HUES64 (cell line): Measurements from ENCODE around the gene KHNYN. TPM values are rescaled to one million over a fixed set of nuclear protein-coding genes. Genes with fewer than 3 reads are reported as not detected.
"Not testable (repeated sequence)": the region's sequence is repeated elsewhere in the genome, so short reads cannot be mapped to it uniquely, and the experiment has no call there.

Experiments used
- H3K27ac ChIP-seq: 2 replicates; pipeline ENCODE4 v1.7.0; 2013; ENCODE audit warnings: low read depth, low read length, inconsistent platforms
- H3K27me3 ChIP-seq: 2 replicates; pipeline ENCODE4 v1.6.1; 2013; ENCODE audit warnings: mild to moderate bottlenecking, low read length; ENCODE audit not compliant: insufficient read depth
- H3K36me3 ChIP-seq: 2 replicates; pipeline ENCODE4 v1.6.1; 2013; ENCODE audit warnings: mild to moderate bottlenecking, low read length; ENCODE audit not compliant: insufficient read depth
- H3K4me1 ChIP-seq: 2 replicates; pipeline ENCODE4 v1.6.1; 2013; ENCODE audit warnings: mild to moderate bottlenecking, low read length, moderate library complexity; ENCODE audit not compliant: insufficient read depth
- H3K4me3 ChIP-seq: 2 replicates; pipeline ENCODE4 v1.5.1; 2013; ENCODE audit warnings: mild to moderate bottlenecking, low read length, moderate library complexity
- H3K9ac ChIP-seq: 2 replicates; pipeline ENCODE4 v1.6.1; 2013; ENCODE audit warnings: mild to moderate bottlenecking, low read depth, low read length
- H3K9me3 ChIP-seq: 2 replicates; pipeline ENCODE4 v1.6.1; 2013; ENCODE audit warnings: low read depth, low read length; ENCODE audit not compliant: insufficient read depth
- WGBS: fragments of 150-250, 120-280 bp; methylation state at CpG from one replicate; pipeline ENCODE4 v1.1.7; 2013; ENCODE audit warnings: missing lambda C conversion rate; 5-methylcytosine and 5-hydroxymethylcytosine counted together
- polyA plus RNA-seq, 2 experiments: library from polyadenylated mRNA; stranded (reverse); fragments of 50-300 nt; gene quantifications; one replicate each; pipeline ENCODE4 v1.2.3, GENCODE V29; 2013

Gene KHNYN
- polyA plus RNA-seq (2013, experiment 1 of 2), result 11.2 TPM
- polyA plus RNA-seq (2013, experiment 2 of 2), result 15.0 TPM

DNA sequence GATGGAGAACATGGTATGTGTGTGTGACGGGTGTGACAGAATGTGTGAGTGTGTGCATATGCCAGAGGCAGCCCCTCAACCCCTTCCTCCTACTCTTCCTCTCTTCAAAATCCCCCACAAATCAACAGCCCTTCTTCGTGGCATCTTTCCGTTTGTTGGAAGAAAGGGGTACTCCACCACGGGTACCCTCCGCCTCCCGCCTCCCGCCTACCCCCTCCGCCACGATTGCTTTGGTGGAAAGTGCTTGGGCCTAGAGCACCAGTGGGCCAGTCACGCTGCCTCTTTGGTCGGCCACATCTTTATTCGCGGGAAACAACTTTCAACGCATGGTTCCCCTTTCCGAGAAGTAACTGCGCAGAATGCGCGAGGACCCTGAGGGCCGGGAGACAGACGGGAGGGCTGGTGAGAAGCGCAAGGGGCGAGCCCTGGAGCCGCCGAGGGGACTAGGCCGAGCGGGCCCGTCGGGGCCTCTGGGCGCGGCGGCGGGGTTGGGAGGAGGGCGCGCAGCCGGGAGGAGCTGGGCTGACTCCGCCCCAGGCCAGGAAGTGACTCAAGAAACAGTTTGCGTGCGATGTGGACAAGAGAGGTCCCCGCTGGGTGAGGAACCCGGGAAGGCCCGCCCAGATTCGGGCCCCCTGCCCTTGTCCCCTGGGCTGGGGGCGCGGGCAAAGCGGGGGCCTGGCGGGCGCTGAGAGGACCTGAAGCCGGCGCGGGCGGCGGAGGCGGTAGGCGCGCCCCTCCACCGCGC lies at the start of gene KHNYN, which contains the start of gene CBLN3:
TSS of gene KHNYN (plus strand) at position 560 of the 748 bp plus-strand sequence. CDS start 777 bp downstream, outside the sequence.
TSS of gene CBLN3 (minus strand) at position 274 of the 748 bp plus-strand sequence. CDS start 614 bp downstream, outside the sequence.
- Histone ChIP-seq H3K27me3 (peaks cover 11% of the 10 kb centered on the region), H3K4me1 (peaks cover 10% of the 10 kb centered on the region; the same call in 1 of the 2 replicates), H3K36me3 (peaks cover 17% of the 10 kb centered on the region), H3K9me3 (no peaks in the 10 kb centered on the region), H3K27ac (peak within 1 kb of the TSS; percentile 86; the same call in 1 of the 2 replicates), H3K4me3 (peak within 1 kb of the TSS; percentile 78), H3K9ac (peak within 1 kb of the TSS; percentile 84)
- WGBS, result 7% methylated on average over 56 of the region's 57 CpGs

DNA sequence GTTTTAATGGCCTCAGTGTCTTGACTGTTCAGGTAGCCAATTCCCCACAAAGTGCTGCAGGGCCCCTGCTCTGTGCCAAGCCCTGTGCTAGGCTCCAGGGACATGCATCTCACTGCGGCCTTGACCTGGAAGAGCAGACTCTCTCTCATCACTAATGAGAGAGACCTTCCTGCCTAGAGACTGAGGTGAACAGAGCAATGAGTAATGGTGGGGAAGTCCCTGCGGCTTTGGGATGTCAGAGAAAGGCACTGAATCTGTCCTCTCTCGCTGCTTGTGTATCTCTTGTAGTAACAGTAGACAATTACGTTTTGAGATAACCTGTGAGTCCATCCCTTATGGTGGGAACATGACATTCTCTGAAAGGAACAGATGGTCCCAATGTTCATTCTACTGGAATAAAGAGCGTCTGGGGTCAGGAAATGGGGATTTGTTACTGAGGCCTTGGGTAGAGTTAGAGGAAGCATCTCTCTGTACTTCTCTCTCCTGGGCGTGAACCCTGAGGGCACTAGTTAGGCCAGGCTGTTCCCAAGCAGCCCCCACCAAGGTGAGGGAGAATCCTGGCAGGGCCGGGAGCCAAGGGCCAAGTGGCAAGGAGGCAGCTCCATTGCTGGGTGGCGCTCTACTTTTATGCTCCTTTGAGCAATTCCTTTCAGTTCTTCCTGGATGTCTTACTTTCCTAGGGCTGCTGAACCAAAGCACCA lies 48.2 kb upstream of the KHNYN start:
- H3K9ac ChIP-seq, result no peak overlapping the region
- H3K27ac ChIP-seq, result no peak overlapping the region
- no peaks in the 10 kb centered on the region for H3K27me3 ChIP-seq
- H3K36me3 ChIP-seq, result no peaks in the 10 kb centered on the region
- WGBS, result 92% methylated on average over 8 of the region's 8 CpGs
- no peak overlapping the region for H3K4me3 ChIP-seq
- no peaks in the 10 kb centered on the region for H3K9me3 ChIP-seq
- peaks cover 10% of the 10 kb centered on the region for H3K4me1 ChIP-seq

DNA sequence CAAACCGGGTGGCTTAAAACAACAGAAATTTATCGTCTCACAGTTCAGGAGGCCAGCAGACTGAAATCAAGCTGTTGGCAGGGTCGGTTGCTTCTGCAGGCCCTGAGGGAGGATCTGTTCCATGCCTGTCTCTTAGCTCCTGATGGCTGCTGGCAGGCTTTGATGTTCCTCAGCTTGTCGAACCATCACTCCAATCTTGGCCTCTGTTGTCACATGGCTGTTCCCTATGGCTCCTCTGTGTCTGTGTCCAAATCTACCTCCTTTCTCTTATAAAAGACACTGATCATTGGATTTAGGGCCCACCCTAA lies 47.7 kb upstream of the KHNYN start:
- no peak overlapping the region for H3K4me3 ChIP-seq
- H3K9ac ChIP-seq, result no peak overlapping the region
- H3K9me3 ChIP-seq, result no peaks in the 10 kb centered on the region
- no peaks in the 10 kb centered on the region for H3K36me3 ChIP-seq
- 88% methylated on average over 4 of the region's 4 CpGs for WGBS
- H3K27me3 ChIP-seq, result no peaks in the 10 kb centered on the region
- peaks cover 5% of the 10 kb centered on the region for H3K4me1 ChIP-seq
- no peak overlapping the region for H3K27ac ChIP-seq

DNA sequence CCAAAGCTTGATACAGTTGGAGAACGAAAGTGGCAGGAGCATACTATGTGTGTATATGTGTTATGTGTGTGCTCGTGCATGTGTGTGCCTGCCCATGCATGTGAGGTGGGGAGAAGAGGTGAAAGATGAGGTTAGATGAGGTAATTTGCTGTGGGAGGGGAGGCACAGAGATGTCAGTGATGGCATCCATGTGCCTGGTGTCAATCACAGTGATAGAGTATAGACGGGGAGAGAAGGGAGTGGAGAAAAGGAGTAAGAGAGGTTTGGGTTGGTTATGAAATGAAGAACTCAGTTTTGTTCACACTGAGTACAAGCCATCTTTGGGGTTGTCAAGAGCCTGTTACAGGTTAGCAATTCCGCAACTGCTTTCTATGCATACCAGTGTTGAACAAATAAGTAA lies 45.6 kb upstream of the KHNYN start:
- Histone ChIP-seq H3K27me3 (no peaks in the 10 kb centered on the region), H3K36me3 (no peaks in the 10 kb centered on the region), H3K9me3 (no peaks in the 10 kb centered on the region), H3K4me3 (no peak overlapping the region), H3K27ac (no peak overlapping the region), H3K9ac (no peak overlapping the region), H3K4me1 (peaks cover 4% of the 10 kb centered on the region; the same call in 1 of the 2 replicates)
- WGBS, result 88% methylated on average over 4 of the region's 4 CpGs

DNA sequence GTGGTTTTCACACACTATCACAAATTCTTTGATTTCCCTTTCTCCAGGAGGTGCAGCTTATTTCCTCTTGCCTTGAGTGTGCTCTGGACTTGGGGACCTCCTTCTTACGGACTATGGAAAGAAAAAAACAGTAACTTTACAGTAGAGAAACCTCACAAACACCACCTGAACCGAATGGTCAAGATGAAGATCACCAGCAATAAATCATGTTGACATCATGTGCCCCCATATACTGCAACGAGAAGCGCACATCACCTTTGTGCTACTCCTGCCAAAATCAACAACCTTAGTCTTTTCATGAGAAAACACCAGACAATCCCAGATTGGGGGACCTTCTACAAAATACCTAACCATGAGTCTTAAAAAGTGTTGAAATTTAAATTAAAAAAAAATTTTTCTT lies 44.2 kb upstream of the KHNYN start:
- H3K36me3 ChIP-seq, result no peaks in the 10 kb centered on the region
- no peaks in the 10 kb centered on the region for H3K9me3 ChIP-seq
- no peak overlapping the region for H3K9ac ChIP-seq
- H3K4me1 ChIP-seq, result no peaks in the 10 kb centered on the region
- H3K27me3 ChIP-seq, result no peaks in the 10 kb centered on the region
- H3K27ac ChIP-seq, result no peak overlapping the region
- 91% methylated on average over 4 of the region's 4 CpGs for WGBS
- no peak overlapping the region for H3K4me3 ChIP-seq

DNA sequence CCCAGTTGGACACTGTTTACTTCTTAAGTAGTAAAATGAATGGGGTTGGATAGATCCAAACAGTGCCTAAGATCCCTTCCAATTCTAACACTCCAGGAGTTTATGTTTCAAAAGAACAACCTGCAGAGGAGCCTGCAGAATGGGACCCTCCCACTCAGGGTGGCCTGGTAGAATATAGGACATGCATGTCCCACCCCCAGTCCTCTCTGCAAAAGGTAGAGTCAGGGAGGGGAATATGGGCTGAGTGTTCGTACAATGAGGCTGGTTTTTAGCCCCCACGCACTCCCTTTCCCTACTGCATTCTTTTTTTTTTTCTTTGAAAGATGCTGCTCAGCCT lies 42.8 kb upstream of the KHNYN start:
- Histone ChIP-seq H3K4me3 (no peak overlapping the region), H3K36me3 (no peaks in the 10 kb centered on the region), H3K27ac (no peak overlapping the region), H3K9ac (no peak overlapping the region), H3K27me3 (no peaks in the 10 kb centered on the region), H3K4me1 (peaks cover under 1% of the 10 kb centered on the region; the same call in 1 of the 2 replicates), H3K9me3 (no peaks in the 10 kb centered on the region)
- WGBS, result 100% methylated on average over 1 of the region's 2 CpGs

DNA sequence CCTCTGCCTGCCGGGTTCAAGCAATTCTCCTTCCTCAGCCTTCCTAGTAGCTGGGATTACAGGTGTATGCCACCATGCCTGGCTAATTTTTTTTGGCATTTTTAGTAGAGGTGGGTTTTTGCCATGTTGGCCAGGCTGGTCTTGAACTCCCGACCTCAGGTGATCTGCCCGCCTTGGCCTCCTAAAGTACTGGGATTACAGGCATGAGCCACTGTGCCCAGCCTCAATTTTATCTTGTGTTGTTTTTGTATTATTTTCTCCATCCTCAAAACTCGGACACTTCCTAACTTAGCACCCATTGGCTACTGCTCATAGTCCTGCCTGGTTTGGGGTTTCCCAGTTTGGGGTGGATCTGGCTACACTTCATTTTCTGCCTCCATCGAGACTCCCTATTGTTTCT lies 42.2 kb upstream of the KHNYN start:
- H3K27me3 ChIP-seq, H3K4me3 ChIP-seq, H3K27ac ChIP-seq, H3K4me1 ChIP-seq, H3K9ac ChIP-seq, H3K9me3 ChIP-seq, H3K36me3 ChIP-seq: not testable (repeated sequence)
- WGBS, result 93% methylated on average over 5 of the region's 5 CpGs

DNA sequence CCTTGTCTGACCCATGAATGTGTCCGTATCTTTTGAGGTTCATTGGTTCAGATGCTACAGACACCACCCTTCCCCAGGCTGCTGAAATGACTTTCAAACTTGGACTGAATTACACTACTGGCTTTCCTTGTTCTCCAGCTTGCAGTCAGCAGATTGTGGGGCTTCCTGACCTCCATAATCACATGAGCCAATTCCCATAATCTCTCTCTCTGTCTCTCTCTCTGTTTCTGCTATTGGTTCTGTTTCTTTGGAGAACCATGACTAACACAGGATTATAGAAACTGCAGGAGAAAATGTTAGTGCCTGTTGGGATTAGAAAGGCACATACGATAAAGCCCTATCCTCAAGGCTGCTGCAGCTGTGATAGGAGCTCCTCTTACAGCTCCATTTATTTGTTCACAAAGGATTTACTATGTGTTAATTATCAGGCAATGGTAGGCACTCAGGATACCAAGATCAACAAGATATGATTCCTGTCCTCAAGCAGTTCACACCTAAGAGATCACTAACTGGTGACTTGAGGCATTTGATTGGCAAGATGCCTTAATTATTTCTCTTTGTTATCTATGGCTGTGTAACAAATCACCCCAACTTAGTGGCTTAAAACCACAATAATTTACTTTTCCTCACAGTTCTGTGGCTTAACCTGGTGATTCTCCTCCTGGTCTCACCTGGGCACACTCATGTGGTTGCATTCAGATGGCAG lies 41.1 kb upstream of the KHNYN start:
- H3K4me3 ChIP-seq, result no peak overlapping the region
- peaks cover 8% of the 10 kb centered on the region for H3K4me1 ChIP-seq
- no peaks in the 10 kb centered on the region for H3K9me3 ChIP-seq
- 93% methylated on average over 2 of the region's 2 CpGs for WGBS
- H3K9ac ChIP-seq, result no peak overlapping the region
- no peak overlapping the region for H3K27ac ChIP-seq
- no peaks in the 10 kb centered on the region for H3K27me3 ChIP-seq
- H3K36me3 ChIP-seq, result no peaks in the 10 kb centered on the region

DNA sequence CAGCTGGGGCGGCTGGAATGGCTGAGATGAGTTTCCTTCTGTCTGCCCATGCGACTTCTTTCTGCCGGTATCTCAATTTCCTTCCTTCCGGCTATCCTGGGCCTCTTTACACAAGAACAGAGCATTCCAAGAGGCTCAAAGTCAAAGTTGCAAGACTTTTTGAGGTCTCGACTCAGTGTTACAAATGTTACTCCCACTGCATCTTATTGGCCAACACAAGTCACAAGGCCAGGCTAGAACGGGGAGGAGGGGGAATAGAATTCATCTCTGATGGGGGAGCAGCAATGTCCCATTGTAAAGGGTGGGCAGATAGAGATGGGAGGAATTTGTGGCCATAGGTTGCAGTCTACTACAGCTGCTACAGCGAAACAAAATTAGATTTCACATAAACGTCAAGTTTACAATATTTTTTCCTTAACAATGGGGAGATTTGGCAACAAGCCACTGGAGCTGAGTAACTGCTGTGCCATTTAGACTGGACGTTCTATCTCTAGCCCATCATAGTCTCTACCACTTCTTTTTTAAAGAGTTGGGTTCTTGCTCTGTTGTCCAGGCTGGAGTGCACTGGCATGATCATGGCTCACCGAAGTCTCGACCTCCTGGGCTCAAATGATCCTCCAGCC lies 40.4 kb upstream of the KHNYN start:
- Histone ChIP-seq H3K4me1 (peaks cover 8% of the 10 kb centered on the region), H3K36me3 (no peaks in the 10 kb centered on the region), H3K9me3 (no peaks in the 10 kb centered on the region), H3K4me3 (no peak overlapping the region), H3K9ac (no peak overlapping the region), H3K27ac (no peak overlapping the region), H3K27me3 (no peaks in the 10 kb centered on the region)
- WGBS, result 78% methylated on average over 11 of the region's 11 CpGs

DNA sequence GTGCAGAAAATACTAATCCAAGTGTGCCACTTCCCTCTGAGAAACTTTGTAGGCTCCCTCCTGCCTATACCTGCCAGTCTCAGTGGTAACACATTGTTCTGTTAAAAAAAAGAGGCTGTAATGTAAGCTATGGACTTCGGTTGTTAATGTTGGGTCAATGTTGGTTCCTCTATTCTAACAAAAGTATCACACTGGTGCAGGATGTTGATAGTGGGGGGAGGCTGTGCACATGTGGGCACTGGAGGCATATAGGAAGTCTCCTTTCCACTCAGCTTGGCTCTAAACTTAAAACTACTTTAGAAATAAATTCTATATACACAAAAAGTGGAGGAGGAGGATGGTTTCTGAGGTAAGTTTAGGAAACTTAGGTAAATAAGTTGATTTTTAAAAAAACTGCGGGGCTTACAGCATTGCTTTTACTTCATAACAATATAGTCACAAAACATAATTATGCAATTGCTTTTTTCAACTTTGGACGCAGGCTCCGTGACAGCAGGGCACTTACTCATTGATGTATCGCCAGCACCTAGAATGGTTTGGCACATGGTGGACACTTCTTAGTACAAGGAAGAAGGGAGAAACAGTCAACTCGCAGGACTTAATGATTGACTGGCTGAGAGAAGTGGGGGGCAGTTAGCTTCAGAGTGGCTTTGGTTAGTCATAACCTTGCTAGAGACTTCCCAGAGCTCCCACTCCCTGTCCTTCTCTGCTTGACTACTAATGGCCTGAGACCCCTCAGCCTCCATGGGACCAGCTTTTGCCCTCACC lies 38.9 kb upstream of the KHNYN start:
- WGBS, result 91% methylated on average over 6 of the region's 6 CpGs
- H3K9ac ChIP-seq, result no peak overlapping the region
- no peaks in the 10 kb centered on the region for H3K36me3 ChIP-seq
- H3K9me3 ChIP-seq, result no peaks in the 10 kb centered on the region
- H3K27me3 ChIP-seq, result no peaks in the 10 kb centered on the region
- H3K27ac ChIP-seq, result no peak overlapping the region
- H3K4me3 ChIP-seq, result no peak overlapping the region
- peaks cover 8% of the 10 kb centered on the region for H3K4me1 ChIP-seq
